GM21381 (cell line): ENCODE data around the gene ROR1.
"Not testable (repeated sequence)": the region's sequence is repeated elsewhere in the genome, so short reads cannot be mapped to it uniquely, and the experiment has no call there.

ENCODE experiments used
- ATAC-seq: cut with Tn5 transposase; IDR thresholded peaks from one replicate; pipeline ENCODE4 v1.9.1; 2021; ENCODE audit warnings: mild to moderate bottlenecking, moderate library complexity; ENCODE audit not compliant: unreplicated experiment

The ROR1 gene

GRCh38 chr1:63758791-63759190 is 15.0 kb upstream of the ROR1 start:
- no peak for ATAC-seq

- no peak for ATAC-seq
Measured at GRCh38 chr1:63759778-63760177, 14.0 kb upstream of the ROR1 start.

- ATAC-seq = no peak
Measured at GRCh38 chr1:63770381-63770780, 3.4 kb upstream of the ROR1 start.

- no peak for ATAC-seq
Measured at GRCh38 chr1:63772201-63772600, 1.6 kb upstream of the ROR1 start.

- no peak for ATAC-seq
Measured at GRCh38 chr1:63772876-63773275, 941 bp upstream of the ROR1 start.

GRCh38 chr1:63773496-63773814 is 362 bp upstream of the ROR1 start:
- no peak for ATAC-seq

GRCh38 chr1:63774617-63775417 is 1.0 kb downstream of the ROR1 start:
- ATAC-seq = no peak

GRCh38 chr1:63775418-63776127 is 1.8 kb downstream of the ROR1 start:
- no peak for ATAC-seq

GRCh38 chr1:63777286-63777685 is 3.5 kb downstream of the ROR1 start:
- ATAC-seq = no peak

- no peak for ATAC-seq
Measured at GRCh38 chr1:63777965-63778880, 4.4 kb downstream of the ROR1 start.

- no peak for ATAC-seq
Measured at GRCh38 chr1:63779338-63780211, 5.8 kb downstream of the ROR1 start.

- no peak for ATAC-seq
Measured at GRCh38 chr1:63780565-63780964, 6.7 kb downstream of the ROR1 start.

GRCh38 chr1:63782982-63783381 is 9.2 kb downstream of the ROR1 start:
- no peak for ATAC-seq

- no peak for ATAC-seq
Measured at GRCh38 chr1:63784083-63784482, 10.3 kb downstream of the ROR1 start.

- no peak for ATAC-seq
Measured at GRCh38 chr1:63784489-63785390, 10.9 kb downstream of the ROR1 start.

GRCh38 chr1:63787270-63787669 is 13.5 kb downstream of the ROR1 start:
- ATAC-seq = not testable (repeated sequence)

- ATAC-seq = no peak
Measured at GRCh38 chr1:63787875-63788274, 14.1 kb downstream of the ROR1 start.

GRCh38 chr1:63789856-63790605 is 16.2 kb downstream of the ROR1 start:
- ATAC-seq = no peak

- no peak for ATAC-seq
Measured at GRCh38 chr1:63790989-63791388, 17.2 kb downstream of the ROR1 start.
